H1 (cell line): ENCODE measurements around the gene SENP6. TPM values are rescaled to one million over a fixed set of nuclear protein-coding genes. Genes with fewer than 3 reads are reported as not detected.

ENCODE experiments used
- CTCF ChIA-PET: fragments of 300-600 bp; sonication (Branson Sonifier 250); formaldehyde crosslinking; loops from one replicate; lab custom pipeline; 2021; ENCODE audit not compliant: partially characterized antibody; lab: Charles Lee
- POLR2A ChIA-PET: fragments of 300-600 bp; sonication (Branson Sonifier 250); formaldehyde crosslinking; loops from one replicate; lab custom pipeline; 2021; ENCODE audit warnings: inconsistent platforms; ENCODE audit not compliant: partially characterized antibody; lab: Charles Lee
- DNase-seq, 2 experiments: peaks; one replicate each; pipeline versions ENCODE4 v3.0.0 to v3.0.0-alpha.2; 2010 to 2022; ENCODE audit warnings: low spot score in 2 of 2, low read depth in 1 of 2, mixed read lengths in 1 of 2
- FAIRE-seq: peaks from 2 replicates; lab custom pipeline; 2011; peaks lifted over from hg19 to GRCh38; lab: Jason Lieb, UNC
- H2AFZ ChIP-seq: 2 replicates; pipeline ENCODE4 v1.8.1; 2012; ENCODE audit warnings: low read length, inconsistent platforms
- H2AK5ac ChIP-seq: 2 replicates; pipeline ENCODE4 v1.6.1; 2013; ENCODE audit warnings: low read depth, low read length
- H2BK120ac ChIP-seq: replicated peaks from 2 replicates; pipeline ENCODE3; 2013; ENCODE audit warnings: low read depth, low read length, inconsistent platforms
- H2BK12ac ChIP-seq: 2 replicates; pipeline ENCODE4 v1.6.1; 2013; ENCODE audit warnings: low read depth, low read length
- H2BK15ac ChIP-seq: 2 replicates; pipeline ENCODE4 v1.6.1; 2013; ENCODE audit warnings: low read length
- H2BK20ac ChIP-seq: 2 replicates; pipeline ENCODE4 v1.6.1; 2013; ENCODE audit warnings: low read length
- H2BK5ac ChIP-seq: 2 replicates; pipeline ENCODE4 v1.6.1; 2013; ENCODE audit warnings: low read depth, low read length
- H3K14ac ChIP-seq: 2 replicates; pipeline ENCODE4 v1.6.1; 2013; ENCODE audit warnings: inconsistent platforms; ENCODE audit not compliant: insufficient read length
- H3K18ac ChIP-seq: 2 replicates; pipeline ENCODE4 v1.6.1; 2013; ENCODE audit warnings: low read length; ENCODE audit errors: extremely low read depth
- H3K23ac ChIP-seq: 2 replicates; pipeline ENCODE4 v1.6.1; 2013; ENCODE audit warnings: inconsistent platforms; ENCODE audit not compliant: insufficient read length
- H3K23me2 ChIP-seq: 2 replicates; pipeline ENCODE4 v1.6.1; 2013; ENCODE audit warnings: low read depth, low read length
- H3K27ac ChIP-seq: 2 replicates; pipeline ENCODE4 v1.6.1; 2011; ENCODE audit warnings: low read depth, low read length, inconsistent platforms
- H3K27me3 ChIP-seq, 4 experiments: replicated peaks in 1 of 4; 1 replicate in 1 of 4; 2 replicates in 3 of 4; pipeline versions ENCODE4 v1.6.1 to v1.8.1; 2011 to 2013; ENCODE audit warnings: low read length in 3 of 4, mild to moderate bottlenecking in 3 of 4, inconsistent platforms in 2 of 4, mixed read lengths in 2 of 4, moderate library complexity in 1 of 4; ENCODE audit not compliant: control insufficient read depth in 3 of 4, insufficient read depth in 3 of 4; ENCODE audit errors: extremely low read depth in 1 of 4
- H3K36me3 ChIP-seq, 4 experiments: 2 replicates each; pipeline versions ENCODE4 v1.6.1 to v1.8.1; 2011 to 2013; ENCODE audit warnings: mild to moderate bottlenecking in 4 of 4, low read length in 3 of 4, moderate library complexity in 2 of 4, control low read depth in 1 of 4, inconsistent platforms in 1 of 4; ENCODE audit not compliant: insufficient read depth in 4 of 4, control insufficient read depth in 2 of 4
- H3K4ac ChIP-seq: replicated peaks from 2 replicates; pipeline ENCODE3; 2013; ENCODE audit warnings: low read length, low read depth, mixed read lengths, inconsistent platforms; ENCODE audit not compliant: insufficient read length
- H3K4me1 ChIP-seq, 4 experiments: replicated peaks in 1 of 4; 1 replicate in 1 of 4; 2 replicates in 3 of 4; pipeline versions ENCODE4 v1.6.1 to v1.8.1; 2011 to 2013; ENCODE audit warnings: low read length in 3 of 4, inconsistent platforms in 2 of 4, mixed read lengths in 1 of 4; ENCODE audit not compliant: insufficient read depth in 4 of 4, control insufficient read depth in 3 of 4
- H3K4me2 ChIP-seq, 2 experiments: 2 replicates each; pipeline versions ENCODE4 v1.6.1 to v1.8.1; 2011 to 2013; ENCODE audit warnings: low read depth in 2 of 2, low read length in 2 of 2, control low read depth in 1 of 2, inconsistent platforms in 1 of 2, mild to moderate bottlenecking in 1 of 2; ENCODE audit not compliant: insufficient read depth in 1 of 2
- H3K4me3 ChIP-seq, 4 experiments: fragments of 200-600, 300-600 bp in 1 of 4; sonication (generic), shearing (Covaris generic), sonication (Bioruptor Twin) in 1 of 4; 2 replicates each; pipeline versions ENCODE4 v1.5.1 to v1.8.1; 2011 to 2016; ENCODE audit warnings: low read length in 4 of 4, low read depth in 3 of 4, control low read depth in 2 of 4, inconsistent platforms in 2 of 4, mild to moderate bottlenecking in 2 of 4, mixed read lengths in 1 of 4, moderate library complexity in 1 of 4; ENCODE audit not compliant: insufficient read depth in 2 of 4; ENCODE audit errors: extremely low read depth in 1 of 4
- H3K56ac ChIP-seq: replicated peaks from 2 replicates; pipeline ENCODE3; 2013; ENCODE audit warnings: low read depth, mild to moderate bottlenecking, mixed read lengths, low read length, inconsistent platforms; ENCODE audit not compliant: insufficient read length
- H3K79me1 ChIP-seq: 2 replicates; pipeline ENCODE4 v1.6.1; 2013; ENCODE audit warnings: low read depth, low read length, control low read depth
- H3K79me2 ChIP-seq, 2 experiments: 2 replicates each; pipeline versions ENCODE4 v1.6.1 to v1.8.1; 2012 to 2013; ENCODE audit warnings: low read length in 2 of 2, mild to moderate bottlenecking in 2 of 2, inconsistent platforms in 1 of 2; ENCODE audit not compliant: insufficient read depth in 2 of 2, control insufficient read depth in 1 of 2
- H3K9ac ChIP-seq, 4 experiments: replicated peaks in 1 of 4; 1 replicate in 1 of 4; 2 replicates in 3 of 4; pipeline versions ENCODE4 v1.6.1 to v1.8.1; 2011 to 2013; ENCODE audit warnings: low read depth in 3 of 4, low read length in 3 of 4, control low read depth in 2 of 4, mild to moderate bottlenecking in 2 of 4, moderate library complexity in 2 of 4, inconsistent platforms in 1 of 4; ENCODE audit errors: extremely low read depth in 1 of 4
- H3K9me3 ChIP-seq, 2 experiments: 2 replicates each; pipeline versions ENCODE4 v1.6.1 to v1.8.1; 2012 to 2013; ENCODE audit warnings: mild to moderate bottlenecking in 2 of 2, moderate library complexity in 2 of 2, control low read depth in 1 of 2, inconsistent platforms in 1 of 2, low read depth in 1 of 2, low read length in 1 of 2, mixed read lengths in 1 of 2; ENCODE audit not compliant: insufficient read depth in 2 of 2
- H4K20me1 ChIP-seq, 2 experiments: replicated peaks in 1 of 2; 2 replicates each; pipeline versions ENCODE3 to v1.8.1; 2011 to 2013; ENCODE audit warnings: inconsistent platforms in 2 of 2, low read length in 2 of 2, mild to moderate bottlenecking in 1 of 2; ENCODE audit not compliant: insufficient read depth in 2 of 2, control insufficient read depth in 1 of 2
- H4K5ac ChIP-seq: 2 replicates; pipeline ENCODE4 v1.6.1; 2013; ENCODE audit warnings: low read length, low read depth, mixed read lengths, inconsistent platforms; ENCODE audit not compliant: insufficient read length
- H4K8ac ChIP-seq: 2 replicates; pipeline ENCODE4 v1.8.0; 2013; ENCODE audit warnings: mild to moderate bottlenecking, moderate library complexity, low read length, inconsistent platforms; ENCODE audit not compliant: insufficient read depth; ENCODE audit errors: extremely low read depth
- H4K91ac ChIP-seq: replicated peaks from 2 replicates; pipeline ENCODE3; 2013; ENCODE audit warnings: low read length, mixed read lengths, inconsistent platforms; ENCODE audit not compliant: insufficient read length
- CBX5 ChIP-seq: fragments of 300-800, 300-1000 bp; sonication (generic); IDR thresholded peaks from 2 replicates; pipeline ENCODE4 v1.7.1; 2016; ENCODE audit warnings: antibody characterized with exemption, low read length, low read depth
- CBX8 ChIP-seq: fragments of 300-800, 300-1000 bp; sonication (generic); IDR thresholded peaks from 2 replicates; pipeline ENCODE4 v1.7.1; 2016; ENCODE audit warnings: low read depth, low read length, borderline replicate concordance
- FOSL1 ChIP-seq: IDR thresholded peaks from 2 replicates; pipeline ENCODE4 v1.6.1; 2011; ENCODE audit warnings: mild to moderate bottlenecking, low read depth, low read length, moderate library complexity; ENCODE audit not compliant: insufficient read depth
- GTF2F1 ChIP-seq: IDR thresholded peaks from 2 replicates; pipeline ENCODE4 v1.6.1; 2012; ENCODE audit warnings: low read depth, low read length, improper control_type of control experiment, borderline replicate concordance
- MAFK ChIP-seq: IDR thresholded peaks from 2 replicates; pipeline ENCODE4 v1.6.1; 2012; ENCODE audit warnings: low read depth, mild to moderate bottlenecking, improper control_type of control experiment, low read length
- PHF8 ChIP-seq: fragments of 200-600 bp; sonication (generic); conservative IDR thresholded peaks from 2 replicates; pipeline ENCODE4 v1.7.1; 2012; ENCODE audit warnings: low read depth, mild to moderate bottlenecking, inconsistent platforms, low read length, moderate library complexity
- RNF2 ChIP-seq: fragments of 200-900, 300-1000 bp; sonication (generic); IDR thresholded peaks from 2 replicates; pipeline ENCODE4 v1.7.1; 2016; ENCODE audit warnings: borderline replicate concordance, low read depth, mild to moderate bottlenecking, antibody characterized with exemption, low read length; ENCODE audit not compliant: poor library complexity, severe bottlenecking; ENCODE audit errors: missing control alignments
- RXRA ChIP-seq: IDR thresholded peaks from 2 replicates; pipeline ENCODE4 v1.6.1; 2011; ENCODE audit warnings: low read depth, mild to moderate bottlenecking, low read length, moderate library complexity; ENCODE audit not compliant: insufficient read depth
- SIN3A ChIP-seq, 2 experiments: IDR thresholded peaks in 1 of 2; conservative IDR thresholded peaks in 1 of 2; 2 replicates each; pipeline ENCODE4 v1.6.1; 2011 to 2012; ENCODE audit warnings: low read length in 2 of 2, improper control_type of control experiment in 1 of 2, low read depth in 1 of 2, mild to moderate bottlenecking in 1 of 2
- SP2 ChIP-seq: IDR thresholded peaks from 2 replicates; pipeline ENCODE4 v1.6.1; 2012; ENCODE audit warnings: mild to moderate bottlenecking, low read length, inconsistent platforms
- SUZ12 ChIP-seq: fragments of 200-600 bp; sonication (generic); IDR thresholded peaks from 2 replicates; pipeline ENCODE4 v1.6.1; 2012; ENCODE audit warnings: mild to moderate bottlenecking, inconsistent platforms, low read length, moderate library complexity, mixed read lengths
- TAF7 ChIP-seq: optimal IDR thresholded peaks from 2 replicates; pipeline ENCODE3; 2011; ENCODE audit warnings: low read depth, mild to moderate bottlenecking, inconsistent platforms, low read length, moderate library complexity, borderline replicate concordance
- WGBS, 2 experiments: shearing (Covaris generic) in 1 of 2; methylation state at CpG; one replicate each; pipeline versions ENCODE4 v1.1.6 to v1.1.7; 2013 to 2015; ENCODE audit warnings: low lambda C conversion rate in 2 of 2, mixed read lengths in 2 of 2, inconsistent platforms in 1 of 2, low coverage in 1 of 2, missing lambda C conversion rate in 1 of 2; ENCODE audit not compliant: insufficient replicate concordance in 2 of 2, insufficient coverage in 1 of 2, insufficient read length in 1 of 2; ENCODE audit errors: extremely low coverage in 1 of 2, missing lambda C conversion rate in 1 of 2; 5-methylcytosine and 5-hydroxymethylcytosine counted together
- polyA plus RNA-seq, 7 experiments: library from polyadenylated mRNA; depleted of rRNA in 3 of 7; stranded (reverse) in 5 of 7; unstranded in 2 of 7; fragments of >200 nt in 5 of 7; fragments of 200-250 nt in 2 of 7; gene quantifications; 1 replicate in 5 of 7; 2 replicates in 1 of 7; 4 replicates in 1 of 7; pipeline versions ENCODE4 v1.2.1 to v1.2.3, GENCODE V29; 2011 to 2013; ENCODE audit warnings: missing spikeins in 2 of 7, mixed read lengths in 2 of 7
- total RNA-seq: library from RNA; stranded (reverse); fragmentation: NEBNext Ultra II Directional; extraction: Animal tissue kit (Norgen Biotek cat#: 25700); gene quantifications from 2 replicates; pipeline ENCODE4 v1.2.1, GENCODE V29; 2021

The SENP6 gene
- total and polyA plus RNA-seq, 2 of the 8 experiments (the other 6 are each of a cell fraction or from before 2014, with no cell fraction given), result 13.8 to 103 TPM

DNA sequence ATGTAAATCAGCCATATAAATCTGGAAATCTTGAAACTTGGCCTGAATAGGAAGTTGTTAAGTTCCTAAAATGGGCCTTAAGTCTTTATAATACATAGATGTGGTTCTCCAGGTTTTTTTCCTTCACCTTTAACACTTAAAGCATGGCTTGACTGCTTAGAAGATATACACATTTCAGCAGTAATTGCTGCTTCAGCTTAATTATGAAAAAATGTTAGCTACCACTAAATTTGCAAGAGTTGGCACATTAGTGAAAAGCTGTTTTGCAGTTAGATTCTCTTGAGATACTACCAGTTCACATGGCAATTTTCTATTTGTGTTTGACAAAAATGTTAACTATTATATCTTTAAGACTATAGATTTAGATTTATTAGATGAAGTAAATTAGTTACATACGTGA, 74.7 kb downstream of the SENP6 start:
- no peak overlapping the region for H3K18ac ChIP-seq
- no peak overlapping the region for H2AFZ ChIP-seq
- H3K27ac ChIP-seq, result no peak overlapping the region
- no peaks in the 10 kb centered on the region for H4K20me1 ChIP-seq
- H4K5ac ChIP-seq, result no peak overlapping the region
- H3K79me2 ChIP-seq, result no peaks in the 10 kb centered on the region
- no peak overlapping the region for H2BK5ac ChIP-seq
- H3K4me1 ChIP-seq, result no peaks in the 10 kb centered on the region
- no peak overlapping the region for H2BK120ac ChIP-seq
- POLR2A ChIA-PET, result interaction anchor here (0.7 kb wide), 1 partner anchor 12 kb away, joined by 3 read pairs; no protein-coding TSS in a partner anchor
- H3K27me3 ChIP-seq, result peaks cover 0 to 1% (median 0%) of the 10 kb centered on the region in 4 experiments; a peak in 1 of 7 replicates
- H4K91ac ChIP-seq, result no peak overlapping the region
- no peak for DNase-seq
- 0 out of 4 replicates have a peak, but pooled peaks cover 0 to under 1% of the 10 kb centered on the region in 2 experiments for H3K9me3 ChIP-seq
- H3K79me1 ChIP-seq, result no peaks in the 10 kb centered on the region
- H3K4me2 ChIP-seq, result no peak overlapping the region
- 91% methylated on average over 1 of the region's 1 CpG; no CpG with 5 or more reads in 1 of the 2 experiments for WGBS, 2 experiments
- H3K4ac ChIP-seq, result no peak overlapping the region
- H3K36me3 ChIP-seq, result peaks cover 3 to 74% (median 31%) of the 10 kb centered on the region in 4 experiments; a peak in 7 of 8 replicates
- H3K23ac ChIP-seq, result no peak overlapping the region
- no peak overlapping the region for H2BK15ac ChIP-seq
- H3K14ac ChIP-seq, result no peak overlapping the region
- no peak overlapping the region for H3K9ac ChIP-seq
- H3K56ac ChIP-seq, result no peak overlapping the region
- CTCF ChIA-PET, result interaction anchor here (1.2 kb wide), 1 partner anchor 12 kb away, joined by 3 read pairs; no protein-coding TSS in a partner anchor
- no peak overlapping the region for H2BK12ac ChIP-seq
- no peak overlapping the region for H2AK5ac ChIP-seq
- no peaks in the 10 kb centered on the region for H3K23me2 ChIP-seq
- no peak overlapping the region for H2BK20ac ChIP-seq
- H4K8ac ChIP-seq, result no peak overlapping the region
- FAIRE-seq, result no peak
- no peak overlapping the region for H3K4me3 ChIP-seq
- no peak for TF ChIP-seq CBX8
- TF ChIP-seq CBX5, result no peak
- no peak for TF ChIP-seq SP2
- no peak for TF ChIP-seq FOSL1
- TF ChIP-seq GTF2F1, result no peak
- no peak for TF ChIP-seq PHF8
- TF ChIP-seq RXRA, result no peak
- TF ChIP-seq TAF7, result no peak
- no peak for TF ChIP-seq MAFK
- TF ChIP-seq RNF2, result no peak
- TF ChIP-seq SIN3A (conservative IDR thresholded peaks at IDR 0.05 in 1 of 2, IDR thresholded peaks at IDR 0.05 in 1 of 2; ENCODE audit: low read depth in 1 of 2, low read length in 2 of 2), result no peak
- no peak for TF ChIP-seq SUZ12
